Thoracic aorta (tissue), 2 donors: ENCODE results near the gene IL17REL. TPM values are rescaled to one million over a fixed set of nuclear protein-coding genes. Genes with fewer than 3 reads are reported as not detected.

ENCODE experiments used
- ATAC-seq: fragments of 150-250 bp; one replicate; pipeline ENCODE4 v1.8.0; 2017; ENCODE audit warnings: low read depth; ENCODE audit not compliant: insufficient number of reproducible peaks, low FRiP score
- DNase-seq: peaks from one replicate; pipeline ENCODE4 v3.0.0-alpha.2; 2020; ENCODE audit warnings: low spot score
- H3K27ac ChIP-seq, 2 donors: fragments of 200-600 bp; sonication (generic); 1 replicate in 1 of 2; 2 replicates in 1 of 2; pipeline ENCODE4 v1.5.1; 2016; ENCODE audit warnings: mild to moderate bottlenecking in 2 of 2, moderate library complexity in 2 of 2
- H3K27me3 ChIP-seq: fragments of 200-600 bp; sonication (generic); replicated peaks from 2 replicates; pipeline ENCODE4 v1.6.0; 2016; ENCODE audit warnings: mild to moderate bottlenecking; ENCODE audit not compliant: insufficient read depth
- H3K36me3 ChIP-seq: fragments of 200-600 bp; sonication (generic); one replicate; pipeline ENCODE4 v1.5.1; 2016
- H3K4me1 ChIP-seq, 2 donors: fragments of 200-600 bp; sonication (generic); 1 replicate in 1 of 2; 2 replicates in 1 of 2; pipeline versions ENCODE4 v1.5.1 to v1.6.0; 2016; ENCODE audit warnings: low read depth in 2 of 2, mild to moderate bottlenecking in 1 of 2; ENCODE audit not compliant: control insufficient read depth in 1 of 2
- H3K4me3 ChIP-seq: fragments of 200-600 bp; sonication (generic); 2 replicates; pipeline ENCODE4 v1.5.1; 2016; ENCODE audit warnings: mild to moderate bottlenecking
- H3K9me3 ChIP-seq: fragments of 200-600 bp; sonication (generic); 2 replicates; pipeline ENCODE4 v1.5.1; 2016
- CTCF ChIP-seq: fragments of 200-600 bp; sonication (generic); IDR thresholded peaks from one replicate; pipeline ENCODE4 v1.5.1; 2019; ENCODE audit warnings: antibody characterized with exemption
- total RNA-seq, 2 donors: library from RNA; depleted of rRNA; stranded (reverse); fragments of >200 nt; gene quantifications; one replicate each; pipeline versions ENCODE4 v1.1.0 to v1.2.3, GENCODE V29; 2016

IL17REL gene
- total RNA-seq, 2 donors from 2014 or later, result not detected

GRCh38 chr22:49961601-49962011 lies 51.0 kb downstream of the IL17REL start:
- peak overlapping the region; percentile 90 to 93 for H3K27ac ChIP-seq
- peak overlapping the region; percentile 93 for H3K4me3 ChIP-seq
- no peaks in the 10 kb centered on the region for H3K27me3 ChIP-seq
- ATAC-seq (no peak), DNase-seq (no peak)
- peaks cover 22 to 51% of the 10 kb centered on the region in 2 donors for H3K4me1 ChIP-seq
- H3K9me3 ChIP-seq, result no peaks in the 10 kb centered on the region
- peaks cover 21% of the 10 kb centered on the region for H3K36me3 ChIP-seq
- no peak for TF ChIP-seq CTCF

- Histone ChIP-seq H3K4me1 (peaks cover 17 to 46% of the 10 kb centered on the region in 2 donors), H3K36me3 (peaks cover 21% of the 10 kb centered on the region), H3K27ac (peak overlapping the region; percentile 90 to 93), H3K4me3 (peak overlapping the region; percentile 93), H3K9me3 (no peaks in the 10 kb centered on the region), H3K27me3 (no peaks in the 10 kb centered on the region)
- no peak for TF ChIP-seq CTCF
- no peak for ATAC-seq
- DNase-seq, result no peak
Observed at GRCh38 chr22:49961005-49961600, 51.5 kb downstream of the IL17REL start.

GRCh38 chr22:49960159-49961004 lies 52.2 kb downstream of the IL17REL start, which contains the start of gene PIM3:
PIM3 (plus strand) TSS chr22:49960772; CDS start chr22:49960948, 176 bp downstream.
- Histone ChIP-seq H3K27me3 (no peaks in the 10 kb centered on the region), H3K36me3 (peaks cover 21% of the 10 kb centered on the region), H3K9me3 (no peaks in the 10 kb centered on the region), H3K27ac (peak within 1 kb of the TSS; percentile 90 to 93), H3K4me3 (peak within 1 kb of the TSS; percentile 93), H3K4me1 (peaks cover 17 to 40% of the 10 kb centered on the region in 2 donors)
- no peak for TF ChIP-seq CTCF
- DNase-seq (peak; percentile 76), ATAC-seq (peak; percentile 62)

- Histone ChIP-seq H3K4me3 (peak overlapping the region; percentile 93), H3K27ac (peak overlapping the region; percentile 90 to 93), H3K36me3 (peaks cover 21% of the 10 kb centered on the region), H3K4me1 (peaks cover 17 to 34% of the 10 kb centered on the region in 2 donors), H3K27me3 (no peaks in the 10 kb centered on the region), H3K9me3 (no peaks in the 10 kb centered on the region)
- no peak for DNase-seq
- TF ChIP-seq CTCF, result no peak
- no peak for ATAC-seq
Observed at GRCh38 chr22:49959782-49960158, 52.8 kb downstream of the IL17REL start.
